ENCODE data around the gene MTMR6. TPM values are rescaled to one million over a fixed set of nuclear protein-coding genes. Genes with fewer than 3 reads are reported as not detected.

Gene MTMR6
- total RNA-seq (10 to 100 TPM; 16.0 to 23.2 (median 18.5) TPM), polyA plus RNA-seq (10 to 100 TPM; 16.3 to 16.6 TPM), total RNA-seq (78.6 reads per million, percentile 80 among the genes with 10 or more reads in this experiment)

GRCh38 chr13:25286969-25287961 is at the start of gene MTMR6:
MTMR6 (minus strand) TSS chr13:25287488; CDS start chr13:25287247, 241 bp downstream.
- DNase-seq = peak; percentile 90 to 98 (median 93)
- peaks cover 0 to 3% of the 10 kb centered on the region in 2 donors for H3K27me3 ChIP-seq (ENCODE audit: control insufficient read depth in 2 of 2, insufficient read depth in 2 of 2, low read length in 2 of 2)
- intact Hi-C loops (cut with micrococcal nuclease) = loop anchor here (1.0 to 10.0 kb wide), 14 partner anchors 14 to 1910 kb away; partner anchors contain the start of genes NUP58 (in 2 of the 2), MIPEP (in 1 of the 2), PARP4 (in 1 of the 2) and RNF6 (in 1 of the 2)
- Mint-ChIP-seq H3K4me1 (peaks cover 23 to 58% (median 50%) of the 10 kb centered on the region in 7 donors), H3K27me3 (peaks cover 0 to 17% (median 10%) of the 10 kb centered on the region in 5 donors), H3K36me3 (peaks cover 0 to 9% (median 4%) of the 10 kb centered on the region in 5 donors), H3K4me3 (peak within 1 kb of the TSS; percentile 94 to 100 (median 96)), H3K9me3 (peaks cover 0 to 5% (median 0%) of the 10 kb centered on the region in 11 donors), H3K27ac (peak within 1 kb of the TSS; percentile 92 to 99 (median 97))
- H3K27ac ChIP-seq (ENCODE audit: low read depth, low read length) = peak within 1 kb of the TSS; percentile 100
- H3K9me3 ChIP-seq (ENCODE audit: control insufficient read depth in 2 of 3, low read length in 3 of 3) = no peaks in the 10 kb centered on the region
- H3K36me3 ChIP-seq (ENCODE audit: control insufficient read depth in 2 of 3, insufficient read depth in 3 of 3, low read length in 3 of 3) = peaks cover 0 to 8% (median 0%) of the 10 kb centered on the region in 3 experiments
- H3K4me3 ChIP-seq (ENCODE audit: low read length) = peak within 1 kb of the TSS; percentile 85
- ChIA-PET CTCF (interaction anchor here (0.5 to 1.1 kb wide), 6 partner anchors 13 to 146 kb away, joined by 3 to 4 read pairs (median 4); no protein-coding TSS in a partner anchor), POLR2A (interaction anchor here (0.6 to 1.1 kb wide), 5 partner anchors 13 to 964 kb away, joined by 3 to 6 read pairs (median 3); no protein-coding TSS in a partner anchor)
- peaks cover 12 to 24% of the 10 kb centered on the region in 2 donors for H3K4me1 ChIP-seq (ENCODE audit: control insufficient read depth in 2 of 2, insufficient read depth in 2 of 2, low read length in 2 of 2)
- peak; percentile 96 for ATAC-seq

- no peaks in the 10 kb centered on the region for H3K27me3 ChIP-seq (ENCODE audit: control insufficient read depth in 2 of 2, insufficient read depth in 2 of 2, low read length in 2 of 2)
- no peak overlapping the region for H3K4me3 ChIP-seq (ENCODE audit: low read length)
- peak overlapping the region in 2 of 9 donors; percentile 52 to 63 for H3K27ac Mint-ChIP-seq
- no peaks in the 10 kb centered on the region for H3K27me3 Mint-ChIP-seq
- H3K36me3 Mint-ChIP-seq = peaks cover 4 to 28% (median 19%) of the 10 kb centered on the region in 5 donors
- H3K27ac ChIP-seq (ENCODE audit: low read depth, low read length) = no peak overlapping the region
- intact Hi-C loops (cut with micrococcal nuclease) = loop anchor here in 1 of 2 donors (2.0 kb wide), 1 partner anchor 15 kb away; no protein-coding TSS in a partner anchor
- POLR2A ChIA-PET = no interaction called here
- DNase-seq (no peak), ATAC-seq (no peak)
- H3K4me3 Mint-ChIP-seq = no peak overlapping the region
- peaks cover 5 to 35% (median 15%) of the 10 kb centered on the region in 3 experiments for H3K36me3 ChIP-seq (ENCODE audit: control insufficient read depth in 2 of 3, insufficient read depth in 3 of 3, low read length in 3 of 3)
- peaks cover 0 to 14% (median 4%) of the 10 kb centered on the region in 7 donors for H3K4me1 Mint-ChIP-seq
- H3K4me1 ChIP-seq (ENCODE audit: control insufficient read depth in 2 of 2, insufficient read depth in 2 of 2, low read length in 2 of 2) = no peaks in the 10 kb centered on the region
- CTCF ChIA-PET = no interaction called here
- no peaks in the 10 kb centered on the region for H3K9me3 Mint-ChIP-seq
- no peaks in the 10 kb centered on the region for H3K9me3 ChIP-seq (ENCODE audit: control insufficient read depth in 2 of 3, low read length in 3 of 3)
Measured at GRCh38 chr13:25335856-25336255, 48.6 kb upstream of the MTMR6 start.

GRCh38 chr13:25330541-25330940 is 43.3 kb upstream of the MTMR6 start:
- no peak overlapping the region for H3K4me3 ChIP-seq (ENCODE audit: low read length)
- Mint-ChIP-seq H3K4me1 (peaks cover 0 to 14% (median 4%) of the 10 kb centered on the region in 7 donors), H3K27ac (no peak overlapping the region), H3K4me3 (no peak overlapping the region), H3K36me3 (peaks cover 4 to 39% (median 25%) of the 10 kb centered on the region in 5 donors), H3K9me3 (no peaks in the 10 kb centered on the region), H3K27me3 (no peaks in the 10 kb centered on the region)
- DNase-seq (no peak), ATAC-seq (no peak)
- intact Hi-C loops (cut with micrococcal nuclease) = no loop called here
- no peak overlapping the region for H3K27ac ChIP-seq (ENCODE audit: low read depth, low read length)
- no peaks in the 10 kb centered on the region for H3K27me3 ChIP-seq (ENCODE audit: control insufficient read depth in 2 of 2, insufficient read depth in 2 of 2, low read length in 2 of 2)
- ChIA-PET POLR2A (no interaction called here), CTCF (no interaction called here)
- H3K4me1 ChIP-seq (ENCODE audit: control insufficient read depth in 2 of 2, insufficient read depth in 2 of 2, low read length in 2 of 2) = no peaks in the 10 kb centered on the region
- H3K9me3 ChIP-seq (ENCODE audit: control insufficient read depth in 2 of 3, low read length in 3 of 3) = no peaks in the 10 kb centered on the region
- peaks cover 11 to 65% (median 31%) of the 10 kb centered on the region in 3 experiments for H3K36me3 ChIP-seq (ENCODE audit: control insufficient read depth in 2 of 3, insufficient read depth in 3 of 3, low read length in 3 of 3)

- no peak for ATAC-seq
- no peak overlapping the region for H3K27ac ChIP-seq (ENCODE audit: low read depth, low read length)
- no peak overlapping the region for H3K27ac Mint-ChIP-seq
- POLR2A ChIA-PET = no interaction called here
- no peaks in the 10 kb centered on the region for H3K27me3 ChIP-seq (ENCODE audit: control insufficient read depth in 2 of 2, insufficient read depth in 2 of 2, low read length in 2 of 2)
- no peak overlapping the region for H3K4me3 Mint-ChIP-seq
- H3K27me3 Mint-ChIP-seq = no peaks in the 10 kb centered on the region
- H3K4me1 ChIP-seq (ENCODE audit: control insufficient read depth in 2 of 2, insufficient read depth in 2 of 2, low read length in 2 of 2) = no peaks in the 10 kb centered on the region
- CTCF ChIA-PET = no interaction called here
- intact Hi-C loops (cut with micrococcal nuclease) = loop anchor here in 1 of 2 donors (10.0 kb wide), 1 partner anchor 65 kb away; no protein-coding TSS in a partner anchor
- H3K4me3 ChIP-seq (ENCODE audit: low read length) = no peak overlapping the region
- H3K9me3 Mint-ChIP-seq = no peaks in the 10 kb centered on the region
- H3K9me3 ChIP-seq (ENCODE audit: control insufficient read depth in 2 of 3, low read length in 3 of 3) = no peaks in the 10 kb centered on the region
- DNase-seq = no peak
- peaks cover 4 to 45% (median 25%) of the 10 kb centered on the region in 5 donors for H3K36me3 Mint-ChIP-seq
- peaks cover 0 to 14% (median 4%) of the 10 kb centered on the region in 7 donors for H3K4me1 Mint-ChIP-seq
- H3K36me3 ChIP-seq (ENCODE audit: control insufficient read depth in 2 of 3, insufficient read depth in 3 of 3, low read length in 3 of 3) = peaks cover 18 to 71% (median 33%) of the 10 kb centered on the region in 3 experiments
Measured at GRCh38 chr13:25329706-25330105, 42.4 kb upstream of the MTMR6 start.

- Histone ChIP-seq H3K9me3 (ENCODE audit: control insufficient read depth in 2 of 3, low read length in 3 of 3) (no peaks in the 10 kb centered on the region), H3K4me3 (ENCODE audit: low read length) (no peak overlapping the region), H3K27ac (ENCODE audit: low read depth, low read length) (no peak overlapping the region), H3K36me3 (ENCODE audit: control insufficient read depth in 2 of 3, insufficient read depth in 3 of 3, low read length in 3 of 3) (peaks cover 7 to 69% (median 31%) of the 10 kb centered on the region in 3 experiments), H3K27me3 (ENCODE audit: control insufficient read depth in 2 of 2, insufficient read depth in 2 of 2, low read length in 2 of 2) (no peaks in the 10 kb centered on the region), H3K4me1 (ENCODE audit: control insufficient read depth in 2 of 2, insufficient read depth in 2 of 2, low read length in 2 of 2) (no peaks in the 10 kb centered on the region)
- ChIA-PET POLR2A (no interaction called here), CTCF (interaction anchor here (0.7 to 1.2 kb wide), 2 partner anchors 37 to 1364 kb away, joined by 3 read pairs; no protein-coding TSS in a partner anchor)
- Mint-ChIP-seq H3K27ac (peak overlapping the region in 3 of 9 donors; percentile 21 to 46 (median 33)), H3K4me3 (no peak overlapping the region), H3K4me1 (peaks cover 0 to 4% (median 0%) of the 10 kb centered on the region in 7 donors), H3K27me3 (no peaks in the 10 kb centered on the region), H3K36me3 (peaks cover 0 to 25% (median 5%) of the 10 kb centered on the region in 5 donors), H3K9me3 (no peaks in the 10 kb centered on the region)
- intact Hi-C loops (cut with micrococcal nuclease) = loop anchor here in 1 of 2 donors (10.0 kb wide), 1 partner anchor 59 kb away; no protein-coding TSS in a partner anchor
- DNase-seq (no peak), ATAC-seq (no peak)
Measured at GRCh38 chr13:25324100-25324499, 36.8 kb upstream of the MTMR6 start.

GRCh38 chr13:25319771-25320170 is 32.5 kb upstream of the MTMR6 start:
- H3K27me3 ChIP-seq (ENCODE audit: control insufficient read depth in 2 of 2, insufficient read depth in 2 of 2, low read length in 2 of 2) = no peaks in the 10 kb centered on the region
- no peak overlapping the region for H3K27ac Mint-ChIP-seq
- no peak overlapping the region for H3K4me3 Mint-ChIP-seq
- ChIA-PET POLR2A (no interaction called here), CTCF (no interaction called here)
- no peak overlapping the region for H3K27ac ChIP-seq (ENCODE audit: low read depth, low read length)
- no peaks in the 10 kb centered on the region for H3K9me3 Mint-ChIP-seq
- peaks cover 0 to 15% (median 6%) of the 10 kb centered on the region in 7 donors for H3K4me1 Mint-ChIP-seq
- no peak for DNase-seq
- ATAC-seq = no peak
- H3K9me3 ChIP-seq (ENCODE audit: control insufficient read depth in 2 of 3, low read length in 3 of 3) = no peaks in the 10 kb centered on the region
- no peaks in the 10 kb centered on the region for H3K27me3 Mint-ChIP-seq
- H3K36me3 ChIP-seq (ENCODE audit: control insufficient read depth in 2 of 3, insufficient read depth in 3 of 3, low read length in 3 of 3) = peaks cover 6 to 65% (median 27%) of the 10 kb centered on the region in 3 experiments
- H3K36me3 Mint-ChIP-seq = peaks cover 6 to 33% (median 9%) of the 10 kb centered on the region in 5 donors
- intact Hi-C loops (cut with micrococcal nuclease) = loop anchor here (2.0 to 10.0 kb wide), 4 partner anchors 15 to 67 kb away; no protein-coding TSS in a partner anchor
- no peaks in the 10 kb centered on the region for H3K4me1 ChIP-seq (ENCODE audit: control insufficient read depth in 2 of 2, insufficient read depth in 2 of 2, low read length in 2 of 2)
- H3K4me3 ChIP-seq (ENCODE audit: low read length) = no peak overlapping the region
